Endothelial cell of umbilical vein (primary cell): Measurements from ENCODE around the gene DENND5B.

ENCODE experiments used
- CTCF ChIP-seq, 2 donors: IDR thresholded peaks; 1 replicate in 1 of 2; 2 replicates in 1 of 2; pipeline ENCODE4 v1.5.1; 2011; ENCODE audit warnings: low read length in 2 of 2, mild to moderate bottlenecking in 2 of 2, moderate library complexity in 2 of 2, control low read depth in 1 of 2, inconsistent platforms in 1 of 2, low read depth in 1 of 2; ENCODE audit not compliant: insufficient read depth in 1 of 2; ENCODE audit errors: extremely low read depth in 1 of 2
- EZH2 ChIP-seq: IDR thresholded peaks from 2 replicates; pipeline ENCODE4 v1.6.1; 2012; ENCODE audit warnings: borderline replicate concordance, low read depth, mild to moderate bottlenecking, moderate library complexity, low read length, inconsistent platforms; ENCODE audit not compliant: severe bottlenecking
- FOS ChIP-seq: IDR thresholded peaks from 2 replicates; pipeline ENCODE4 v1.6.1; 2011; ENCODE audit warnings: mild to moderate bottlenecking, low read length, moderate library complexity, borderline replicate concordance; ENCODE audit not compliant: insufficient read depth
- JUN ChIP-seq: IDR thresholded peaks from 2 replicates; pipeline ENCODE4 v1.6.1; 2011; ENCODE audit warnings: borderline replicate concordance, low read depth; ENCODE audit not compliant: insufficient read length, insufficient read depth
- MAX ChIP-seq: IDR thresholded peaks from 2 replicates; pipeline ENCODE4 v1.6.1; 2011; ENCODE audit not compliant: insufficient read depth, insufficient read length
- MYC ChIP-seq: IDR thresholded peaks from one replicate; pipeline ENCODE4 v1.6.1; 2011; ENCODE audit warnings: mild to moderate bottlenecking, low read depth, low read length
- POLR2A ChIP-seq: IDR thresholded peaks from 2 replicates; pipeline ENCODE4 v1.6.1; 2012; ENCODE audit warnings: low read depth, mild to moderate bottlenecking, control low read depth, low read length
- POLR2AphosphoS5 ChIP-seq: IDR thresholded peaks from 2 replicates; pipeline ENCODE4 v1.6.1; 2012; ENCODE audit warnings: low read depth, mild to moderate bottlenecking, control low read depth, low read length, moderate library complexity; ENCODE audit not compliant: insufficient read depth

GRCh38 chr12:31477687-31478086 is 113.2 kb downstream of the DENND5B start:
- TF ChIP-seq CTCF (IDR thresholded peaks at IDR 0.05; ENCODE audit: extremely low read depth in 1 of 2, insufficient read depth in 1 of 2, low read depth in 1 of 2, low read length in 2 of 2) (no peak), POLR2A (no peak), POLR2AphosphoS5 (no peak), EZH2 (no peak), MAX (no peak), MYC (no peak), JUN (no peak), FOS (no peak)
